HepG2 (cell line): ENCODE measurements around the gene PGPEP1. TPM values are rescaled to one million over a fixed set of nuclear protein-coding genes. Genes with fewer than 3 reads are reported as not detected.

ENCODE experiments used
- ARNTL ChIP-seq: sonication (generic); formaldehyde crosslinking; IDR thresholded peaks from 2 replicates; pipeline ENCODE4 v1.4.0; 2020; ENCODE audit warnings: mild to moderate bottlenecking, missing genetic modification reagents
- ETV5 ChIP-seq: IDR thresholded peaks from 2 replicates; pipeline ENCODE4 v1.6.1; 2018; ENCODE audit warnings: missing biosample characterization, missing genetic modification reagents, inconsistent platforms, borderline replicate concordance
- HNRNPK ChIP-seq: fragments of 200-400 bp; formaldehyde crosslinking; IDR thresholded peaks from 2 replicates; pipeline ENCODE4 v1.6.1; 2018; ENCODE audit warnings: low read length, low read depth, moderate library complexity, mild to moderate bottlenecking; ENCODE audit not compliant: poor library complexity, severe bottlenecking
- SIX4 ChIP-seq: sonication (generic); formaldehyde crosslinking; IDR thresholded peaks from 2 replicates; pipeline ENCODE4 v1.4.0; 2020; ENCODE audit warnings: missing genetic modification reagents
- STAG1 ChIP-seq: sonication (generic); formaldehyde crosslinking; IDR thresholded peaks from 2 replicates; pipeline ENCODE4 v1.4.0; 2020; ENCODE audit warnings: missing genetic modification reagents
- U2AF1 ChIP-seq: fragments of 200-400 bp; formaldehyde crosslinking; optimal IDR thresholded peaks from 2 replicates; pipeline ENCODE3; 2017; ENCODE audit warnings: mild to moderate bottlenecking, low read depth, low read length
- ZKSCAN5 ChIP-seq: sonication (generic); formaldehyde crosslinking; IDR thresholded peaks from 2 replicates; pipeline ENCODE4 v1.5.1; 2020; ENCODE audit warnings: mild to moderate bottlenecking, missing genetic modification reagents
- ZNF292 ChIP-seq: sonication (generic); formaldehyde crosslinking; IDR thresholded peaks from 2 replicates; pipeline ENCODE4 v1.8.1; 2022; ENCODE audit warnings: mild to moderate bottlenecking, low read depth, missing genetic modification reagents, borderline replicate concordance
- polyA plus RNA-seq, 8 experiments: library from polyadenylated mRNA; depleted of rRNA in 3 of 8; stranded (reverse) in 7 of 8; unstranded in 1 of 8; fragments of >200 nt; fragmentation: Illumina TruSeq in 4 of 8; extraction: Trizol in 4 of 8; gene quantifications; 2 replicates each; pipeline versions ENCODE4 v1.2.1 to v1.2.3, GENCODE V29; 2011 to 2016; ENCODE audit warnings: low read depth in 4 of 8, missing spikeins in 1 of 8, mixed read lengths in 1 of 8; ENCODE audit not compliant: insufficient read depth in 1 of 8
- total RNA-seq, 5 experiments: library from RNA; depleted of rRNA; stranded (reverse); fragments of >200 nt; fragmentation: Illumina TruSeq; extraction: Trizol; gene quantifications; 2 replicates each; pipeline ENCODE4 v1.2.3, GENCODE V29; 2016; ENCODE audit warnings: low read depth in 1 of 5
- TF ChIP-seq, protein P1 (sequence below): sonication (generic); formaldehyde crosslinking; IDR thresholded peaks from 2 replicates; pipeline ENCODE4 v1.4.0; 2020; ENCODE audit warnings: missing genetic modification reagents
- TF ChIP-seq, protein P2 (sequence below): sonication (generic); formaldehyde crosslinking; IDR thresholded peaks from 2 replicates; pipeline ENCODE4 v1.5.0; 2020; ENCODE audit warnings: missing genetic modification reagents, mild to moderate bottlenecking, borderline replicate concordance
- TF ChIP-seq, protein P3 (sequence below): sonication (generic); formaldehyde crosslinking; IDR thresholded peaks from 2 replicates; pipeline ENCODE4 v1.8.0; 2022; ENCODE audit warnings: missing genetic modification reagents, mild to moderate bottlenecking, borderline replicate concordance

PGPEP1 gene
- total and polyA plus RNA-seq, 2 of the 13 experiments (the other 11 are each of a cell fraction or from before 2014, with no cell fraction given) = 53.1 to 56.6 TPM

DNA sequence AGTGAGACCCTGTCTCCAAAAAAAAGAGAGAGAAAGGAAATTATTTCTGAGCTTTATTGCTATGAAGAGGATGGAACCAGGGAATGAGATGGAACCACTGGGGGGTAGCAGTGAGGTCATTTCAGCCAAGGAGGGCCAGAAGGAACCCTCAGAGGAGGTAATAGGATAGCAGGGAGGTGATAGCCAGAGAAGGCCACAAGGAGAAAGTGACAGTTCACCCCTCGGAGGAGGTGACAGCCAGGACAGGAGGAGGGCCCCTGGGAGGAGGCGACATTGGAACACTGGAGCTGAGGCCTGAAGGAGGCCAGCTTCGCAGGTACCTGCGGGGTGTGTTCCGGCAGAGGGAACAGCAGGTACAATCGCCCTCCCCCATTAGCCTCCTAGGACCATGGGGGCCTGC, 675 bp upstream of the PGPEP1 start (continued):
- TF ChIP-seq, protein P1, sequence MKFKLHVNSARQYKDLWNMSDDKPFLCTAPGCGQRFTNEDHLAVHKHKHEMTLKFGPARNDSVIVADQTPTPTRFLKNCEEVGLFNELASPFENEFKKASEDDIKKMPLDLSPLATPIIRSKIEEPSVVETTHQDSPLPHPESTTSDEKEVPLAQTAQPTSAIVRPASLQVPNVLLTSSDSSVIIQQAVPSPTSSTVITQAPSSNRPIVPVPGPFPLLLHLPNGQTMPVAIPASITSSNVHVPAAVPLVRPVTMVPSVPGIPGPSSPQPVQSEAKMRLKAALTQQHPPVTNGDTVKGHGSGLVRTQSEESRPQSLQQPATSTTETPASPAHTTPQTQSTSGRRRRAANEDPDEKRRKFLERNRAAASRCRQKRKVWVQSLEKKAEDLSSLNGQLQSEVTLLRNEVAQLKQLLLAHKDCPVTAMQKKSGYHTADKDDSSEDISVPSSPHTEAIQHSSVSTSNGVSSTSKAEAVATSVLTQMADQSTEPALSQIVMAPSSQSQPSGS (CRISPR knock-in tag) = 0 out of 2 replicates have a peak, but pooled peaks have one; percentile 0
- TF ChIP-seq STAG1 (CRISPR knock-in tag) (peak; percentile 33), ETV5 (0 out of 2 replicates have a peak, but pooled peaks have one; percentile 12), ZKSCAN5 (CRISPR knock-in tag) (peak; percentile 95), ZNF292 (CRISPR knock-in tag) (peak; percentile 22; the same call in 1 of the 2 replicates), ARNTL (CRISPR knock-in tag) (peak; percentile 8; the same call in 1 of the 2 replicates), U2AF1 (no peak), SIX4 (CRISPR knock-in tag) (no peak), HNRNPK (no peak)
- TF ChIP-seq, protein P2, sequence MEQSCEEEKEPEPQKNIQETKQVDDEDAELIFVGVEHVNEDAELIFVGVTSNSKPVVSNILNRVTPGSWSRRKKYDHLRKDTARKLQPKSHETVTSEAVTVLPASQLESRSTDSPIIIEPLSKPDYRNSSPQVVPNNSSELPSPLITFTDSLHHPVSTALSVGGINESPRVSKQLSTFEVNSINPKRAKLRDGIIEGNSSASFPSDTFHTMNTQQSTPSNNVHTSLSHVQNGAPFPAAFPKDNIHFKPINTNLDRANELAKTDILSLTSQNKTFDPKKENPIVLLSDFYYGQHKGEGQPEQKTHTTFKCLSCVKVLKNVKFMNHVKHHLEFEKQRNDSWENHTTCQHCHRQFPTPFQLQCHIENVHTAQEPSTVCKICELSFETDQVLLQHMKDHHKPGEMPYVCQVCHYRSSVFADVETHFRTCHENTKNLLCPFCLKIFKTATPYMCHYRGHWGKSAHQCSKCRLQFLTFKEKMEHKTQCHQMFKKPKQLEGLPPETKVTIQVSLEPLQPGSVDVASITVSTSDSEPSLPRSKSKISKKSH (CRISPR knock-in tag) = peak; percentile 24; the same call in 1 of the 2 replicates
- TF ChIP-seq, protein P3, sequence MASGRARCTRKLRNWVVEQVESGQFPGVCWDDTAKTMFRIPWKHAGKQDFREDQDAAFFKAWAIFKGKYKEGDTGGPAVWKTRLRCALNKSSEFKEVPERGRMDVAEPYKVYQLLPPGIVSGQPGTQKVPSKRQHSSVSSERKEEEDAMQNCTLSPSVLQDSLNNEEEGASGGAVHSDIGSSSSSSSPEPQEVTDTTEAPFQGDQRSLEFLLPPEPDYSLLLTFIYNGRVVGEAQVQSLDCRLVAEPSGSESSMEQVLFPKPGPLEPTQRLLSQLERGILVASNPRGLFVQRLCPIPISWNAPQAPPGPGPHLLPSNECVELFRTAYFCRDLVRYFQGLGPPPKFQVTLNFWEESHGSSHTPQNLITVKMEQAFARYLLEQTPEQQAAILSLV = 0 out of 2 replicates have a peak, but pooled peaks have one; percentile 1
